IMR-90 (cell line): ENCODE measurements around the gene CDADC1. TPM values are rescaled to one million over a fixed set of nuclear protein-coding genes. Genes with fewer than 3 reads are reported as not detected.

ENCODE experiments used
- ATAC-seq: fragments of 200-7000 bp; cut with Tn5 transposase; 2 replicates; pipeline ENCODE4 v1.9.1; 2020; ENCODE audit warnings: low read depth, mild to moderate bottlenecking, moderate library complexity
- BruUV-seq: library from RNA; stranded (reverse); fragments of 400-500 nt; replicated peaks from 2 replicates; lab custom pipeline; 2021; lab: Mats Ljungman, UMichigan
- CTCF ChIA-PET: fragments of 300-600 bp; formaldehyde crosslinking; extraction: SDS; loops from one replicate; lab custom pipeline; 2021; ENCODE audit warnings: antibody characterized with exemption; lab: Yijun Ruan, JAX
- POLR2A ChIA-PET: fragments of 300-600 bp; sonication (Branson Sonifier 250); formaldehyde crosslinking; loops from one replicate; lab custom pipeline; 2022; ENCODE audit warnings: antibody characterized with exemption; ENCODE audit not compliant: unreplicated experiment; lab: Charles Lee
- DNase-seq: peaks from one replicate; pipeline ENCODE4 v3.0.0; 2013
- H2AFZ ChIP-seq: replicated peaks from 2 replicates; pipeline ENCODE3; 2013; ENCODE audit warnings: low read length, mild to moderate bottlenecking; ENCODE audit not compliant: poor library complexity
- H2AK5ac ChIP-seq: 2 replicates; pipeline ENCODE4 v1.6.1; 2013; ENCODE audit warnings: low read depth, low read length, inconsistent platforms
- H2AK9ac ChIP-seq: replicated peaks from 2 replicates; pipeline ENCODE3; 2013; ENCODE audit warnings: mild to moderate bottlenecking, low read depth, low read length, moderate library complexity; ENCODE audit not compliant: poor library complexity
- H2BK120ac ChIP-seq: 2 replicates; pipeline ENCODE4 v1.6.1; 2013; ENCODE audit warnings: low read depth, low read length, inconsistent platforms
- H2BK15ac ChIP-seq: 3 replicates; pipeline ENCODE4 v1.6.1; 2013; ENCODE audit warnings: low read depth, low read length, inconsistent platforms
- H2BK20ac ChIP-seq: 2 replicates; pipeline ENCODE4 v1.6.1; 2013; ENCODE audit warnings: low read depth, mild to moderate bottlenecking, inconsistent platforms, low read length, moderate library complexity
- H2BK5ac ChIP-seq: 2 replicates; pipeline ENCODE4 v1.6.1; 2013; ENCODE audit warnings: mild to moderate bottlenecking, low read depth, low read length, inconsistent platforms; ENCODE audit not compliant: poor library complexity, severe bottlenecking
- H3K14ac ChIP-seq: replicated peaks from 2 replicates; pipeline ENCODE4 v1.6.1; 2013; ENCODE audit warnings: low read depth, low read length, inconsistent platforms
- H3K18ac ChIP-seq: 2 replicates; pipeline ENCODE4 v1.6.1; 2013; ENCODE audit warnings: low read depth, low read length, control low read depth
- H3K23ac ChIP-seq: 2 replicates; pipeline ENCODE4 v1.6.1; 2013; ENCODE audit warnings: low read depth, low read length, inconsistent platforms
- H3K27ac ChIP-seq: 2 replicates; pipeline ENCODE4 v1.5.1; 2013; ENCODE audit warnings: mild to moderate bottlenecking, control low read depth, low read length; ENCODE audit not compliant: insufficient read depth
- H3K27me3 ChIP-seq: 2 replicates; pipeline ENCODE4 v1.6.1; 2013; ENCODE audit warnings: low read length; ENCODE audit not compliant: control insufficient read depth, insufficient read depth
- H3K36me3 ChIP-seq: 2 replicates; pipeline ENCODE4 v1.6.1; 2013; ENCODE audit warnings: low read length, mixed read lengths; ENCODE audit not compliant: control insufficient read depth, insufficient read depth
- H3K4ac ChIP-seq: 2 replicates; pipeline ENCODE4 v1.6.1; 2013; ENCODE audit warnings: low read depth, low read length, inconsistent platforms
- H3K4me1 ChIP-seq: 2 replicates; pipeline ENCODE4 v1.6.1; 2013; ENCODE audit warnings: low read length, mixed read lengths; ENCODE audit not compliant: control insufficient read depth, insufficient read depth
- H3K4me2 ChIP-seq: 2 replicates; pipeline ENCODE4 v1.6.1; 2013; ENCODE audit warnings: low read depth, mild to moderate bottlenecking, control low read depth, low read length, moderate library complexity
- H3K4me3 ChIP-seq: 2 replicates; pipeline ENCODE4 v1.5.1; 2013; ENCODE audit warnings: low read depth, mild to moderate bottlenecking, control low read depth, low read length, moderate library complexity; ENCODE audit not compliant: insufficient read depth
- H3K56ac ChIP-seq: 2 replicates; pipeline ENCODE4 v1.6.1; 2013; ENCODE audit warnings: low read length, inconsistent platforms; ENCODE audit not compliant: insufficient read depth; ENCODE audit errors: extremely low read depth
- H3K79me1 ChIP-seq, 2 experiments: 2 replicates each; pipeline ENCODE4 v1.6.1; 2013; ENCODE audit warnings: low read length in 2 of 2, inconsistent platforms in 1 of 2, low read depth in 1 of 2
- H3K9ac ChIP-seq: 2 replicates; pipeline ENCODE4 v1.6.1; 2013; ENCODE audit warnings: low read depth, low read length, control low read depth
- H3K9me1 ChIP-seq: 2 replicates; pipeline ENCODE4 v1.6.1; 2013; ENCODE audit warnings: low read length, inconsistent platforms; ENCODE audit not compliant: insufficient read depth
- H3K9me3 ChIP-seq: 2 replicates; pipeline ENCODE4 v1.6.1; 2013; ENCODE audit warnings: low read length; ENCODE audit not compliant: control insufficient read depth, insufficient read depth
- H4K20me1 ChIP-seq: 2 replicates; pipeline ENCODE4 v1.6.1; 2013; ENCODE audit warnings: low read length, inconsistent platforms; ENCODE audit not compliant: insufficient read depth
- H4K5ac ChIP-seq: 2 replicates; pipeline ENCODE4 v1.6.1; 2013; ENCODE audit warnings: mild to moderate bottlenecking, low read depth, low read length, control low read depth
- H4K8ac ChIP-seq, 2 experiments: 2 replicates each; pipeline ENCODE4 v1.6.1; 2013; ENCODE audit warnings: low read depth in 2 of 2, low read length in 2 of 2, control low read depth in 1 of 2, inconsistent platforms in 1 of 2
- H4K91ac ChIP-seq: 2 replicates; pipeline ENCODE4 v1.6.1; 2013; ENCODE audit warnings: low read depth, low read length, inconsistent platforms; ENCODE audit not compliant: insufficient read depth
- BHLHE40 ChIP-seq: fragments of 150-350 bp; IDR thresholded peaks from 2 replicates; pipeline ENCODE4 v1.6.1; 2016; ENCODE audit warnings: mild to moderate bottlenecking, low read depth, low read length
- CEBPB ChIP-seq: IDR thresholded peaks from 2 replicates; pipeline ENCODE4 v1.6.1; 2012; ENCODE audit warnings: low read depth, low read length, improper control_type of control experiment
- CHD1 ChIP-seq: IDR thresholded peaks from 2 replicates; pipeline ENCODE4 v1.6.1; 2012; ENCODE audit warnings: low read depth, low read length, improper control_type of control experiment
- CTCF ChIP-seq: conservative IDR thresholded peaks from 2 replicates; pipeline ENCODE4 v1.5.1; 2012; ENCODE audit warnings: mild to moderate bottlenecking, low read depth, low read length, improper control_type of control experiment
- ELK1 ChIP-seq: fragments of 150-350 bp; IDR thresholded peaks from 2 replicates; pipeline ENCODE4 v1.6.1; 2016; ENCODE audit warnings: low read depth, mild to moderate bottlenecking, low read length, moderate library complexity, borderline replicate concordance
- MAFK ChIP-seq: IDR thresholded peaks from 2 replicates; pipeline ENCODE4 v1.6.1; 2012; ENCODE audit warnings: low read depth, low read length, improper control_type of control experiment
- NFE2L2 ChIP-seq: fragments of 150-350 bp; IDR thresholded peaks from 2 replicates; pipeline ENCODE4 v1.6.1; 2016; ENCODE audit warnings: low read depth, mild to moderate bottlenecking, low read length
- RAD21 ChIP-seq: IDR thresholded peaks from 2 replicates; pipeline ENCODE4 v1.6.1; 2012; ENCODE audit warnings: low read length, improper control_type of control experiment
- RCOR1 ChIP-seq: IDR thresholded peaks from 2 replicates; pipeline ENCODE4 v1.6.1; 2012; ENCODE audit warnings: mild to moderate bottlenecking, low read length, improper control_type of control experiment; ENCODE audit not compliant: insufficient replicate concordance
- RFX5 ChIP-seq: IDR thresholded peaks from 2 replicates; pipeline ENCODE4 v1.8.0; 2012; ENCODE audit warnings: low read depth, mild to moderate bottlenecking, low read length, moderate library complexity
- USF2 ChIP-seq: fragments of 150-350 bp; IDR thresholded peaks from 2 replicates; pipeline ENCODE4 v1.6.1; 2017; ENCODE audit warnings: mild to moderate bottlenecking, antibody characterized with exemption, low read length, low read depth
- WGBS, 2 experiments: methylation state at CpG; one replicate each; pipeline versions ENCODE4 v1.1.5 to v1.1.7; 2013; ENCODE audit warnings: missing lambda C conversion rate in 2 of 2; ENCODE audit not compliant: insufficient read length in 1 of 2; ENCODE audit errors: extremely low coverage in 2 of 2; 5-methylcytosine and 5-hydroxymethylcytosine counted together
- dilution Hi-C: fragments of 300-500 bp; cut with HindIII; formaldehyde crosslinking; loops from one replicate; pipeline ENCODE4 v1.14.3; 2018; ENCODE audit warnings: low sequenced_read_pairs; ENCODE audit not compliant: unreplicated experiment
- in situ Hi-C: fragments of 300-500 bp; cut with MboI; formaldehyde crosslinking; loops from 3 replicates; pipeline ENCODE4 v1.14.3; 2019; ENCODE audit warnings: low sequenced_read_pairs, inconsistent platforms, mixed read lengths
- intact Hi-C: fragments of 100-400 bp; cut with micrococcal nuclease; formaldehyde crosslinking; loops from 2 replicates; pipeline ENCODE4 v1.10.0; 2022
- polyA plus RNA-seq, 3 experiments: library from polyadenylated mRNA; depleted of rRNA; stranded (reverse); fragments of >200 nt; gene quantifications; 2 replicates each; pipeline ENCODE4 v1.2.3, GENCODE V29; 2012; ENCODE audit warnings: low replicate concordance in 1 of 3
- total RNA-seq: library from RNA; depleted of rRNA; stranded (reverse); fragments of >200 nt; gene quantifications from 2 replicates; pipeline ENCODE4 v1.2.3, GENCODE V29; 2012

CDADC1 gene
- total and polyA plus RNA-seq, 2 of the 4 experiments (the other 2 are of a cell fraction), result 0.54 to 2.6 TPM

GRCh38 chr13:49220856-49221589, 26.7 kb upstream of the CDADC1 start:
- H3K36me3 ChIP-seq, result no peaks in the 10 kb centered on the region
- H3K4ac ChIP-seq, result no peak overlapping the region
- no peaks in the 10 kb centered on the region for H3K4me1 ChIP-seq
- H2BK120ac ChIP-seq, result no peak overlapping the region
- CTCF ChIA-PET, result no interaction called here
- ATAC-seq (peak; percentile 30), DNase-seq (peak; percentile 12)
- BruUV-seq, result no TSS peak
- peaks cover 84% of the 10 kb centered on the region for H3K27me3 ChIP-seq
- POLR2A ChIA-PET, result no interaction called here
- H3K18ac ChIP-seq, result no peak overlapping the region
- H2BK5ac ChIP-seq, result no peak overlapping the region
- H4K91ac ChIP-seq, result no peak overlapping the region
- 4% methylated on average over 48 of the region's 73 CpGs; no CpG with 5 or more reads in 1 of the 2 experiments for whole genome bisulfite sequencing, 2 experiments
- intact Hi-C loops (no loop called here), dilution Hi-C loops (no loop called here), in situ Hi-C loops (no loop called here)
- H3K23ac ChIP-seq, result no peak overlapping the region
- H4K8ac ChIP-seq, result no peak overlapping the region
- no peak overlapping the region for H4K5ac ChIP-seq
- no peak overlapping the region for H2AK9ac ChIP-seq
- H3K4me3 ChIP-seq, result peak overlapping the region; percentile 45
- H3K9me3 ChIP-seq, result peaks cover 12% of the 10 kb centered on the region
- H2BK15ac ChIP-seq, result no peak overlapping the region
- no peaks in the 10 kb centered on the region for H3K79me1 ChIP-seq
- no peaks in the 10 kb centered on the region for H3K9me1 ChIP-seq
- no peak overlapping the region for H3K27ac ChIP-seq
- H3K56ac ChIP-seq, result no peak overlapping the region
- peak overlapping the region; percentile 89 for H2AFZ ChIP-seq
- H4K20me1 ChIP-seq, result 0 out of 2 replicates have a peak, but pooled peaks cover 3% of the 10 kb centered on the region
- H3K14ac ChIP-seq, result no peak overlapping the region
- H3K4me2 ChIP-seq, result peak overlapping the region; percentile 33; the same call in 1 of the 2 replicates
- H3K9ac ChIP-seq, result no peak overlapping the region
- TF ChIP-seq CHD1 (no peak), RCOR1 (no peak), CTCF (no peak), ELK1 (no peak), NFE2L2 (no peak), MAFK (no peak), BHLHE40 (no peak), RAD21 (no peak), CEBPB (no peak), RFX5 (no peak), USF2 (no peak)
- H2AK5ac ChIP-seq, result no peak overlapping the region
- H2BK20ac ChIP-seq, result no peak overlapping the region
